ENCODE data around the gene SREK1.
"Not testable (repeated sequence)": the region's sequence is repeated elsewhere in the genome, so short reads cannot be mapped to it uniquely, and the experiment has no call there.

Gene SREK1, protein sequence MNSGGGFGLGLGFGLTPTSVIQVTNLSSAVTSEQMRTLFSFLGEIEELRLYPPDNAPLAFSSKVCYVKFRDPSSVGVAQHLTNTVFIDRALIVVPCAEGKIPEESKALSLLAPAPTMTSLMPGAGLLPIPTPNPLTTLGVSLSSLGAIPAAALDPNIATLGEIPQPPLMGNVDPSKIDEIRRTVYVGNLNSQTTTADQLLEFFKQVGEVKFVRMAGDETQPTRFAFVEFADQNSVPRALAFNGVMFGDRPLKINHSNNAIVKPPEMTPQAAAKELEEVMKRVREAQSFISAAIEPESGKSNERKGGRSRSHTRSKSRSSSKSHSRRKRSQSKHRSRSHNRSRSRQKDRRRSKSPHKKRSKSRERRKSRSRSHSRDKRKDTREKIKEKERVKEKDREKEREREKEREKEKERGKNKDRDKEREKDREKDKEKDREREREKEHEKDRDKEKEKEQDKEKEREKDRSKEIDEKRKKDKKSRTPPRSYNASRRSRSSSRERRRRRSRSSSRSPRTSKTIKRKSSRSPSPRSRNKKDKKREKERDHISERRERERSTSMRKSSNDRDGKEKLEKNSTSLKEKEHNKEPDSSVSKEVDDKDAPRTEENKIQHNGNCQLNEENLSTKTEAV

DNA sequence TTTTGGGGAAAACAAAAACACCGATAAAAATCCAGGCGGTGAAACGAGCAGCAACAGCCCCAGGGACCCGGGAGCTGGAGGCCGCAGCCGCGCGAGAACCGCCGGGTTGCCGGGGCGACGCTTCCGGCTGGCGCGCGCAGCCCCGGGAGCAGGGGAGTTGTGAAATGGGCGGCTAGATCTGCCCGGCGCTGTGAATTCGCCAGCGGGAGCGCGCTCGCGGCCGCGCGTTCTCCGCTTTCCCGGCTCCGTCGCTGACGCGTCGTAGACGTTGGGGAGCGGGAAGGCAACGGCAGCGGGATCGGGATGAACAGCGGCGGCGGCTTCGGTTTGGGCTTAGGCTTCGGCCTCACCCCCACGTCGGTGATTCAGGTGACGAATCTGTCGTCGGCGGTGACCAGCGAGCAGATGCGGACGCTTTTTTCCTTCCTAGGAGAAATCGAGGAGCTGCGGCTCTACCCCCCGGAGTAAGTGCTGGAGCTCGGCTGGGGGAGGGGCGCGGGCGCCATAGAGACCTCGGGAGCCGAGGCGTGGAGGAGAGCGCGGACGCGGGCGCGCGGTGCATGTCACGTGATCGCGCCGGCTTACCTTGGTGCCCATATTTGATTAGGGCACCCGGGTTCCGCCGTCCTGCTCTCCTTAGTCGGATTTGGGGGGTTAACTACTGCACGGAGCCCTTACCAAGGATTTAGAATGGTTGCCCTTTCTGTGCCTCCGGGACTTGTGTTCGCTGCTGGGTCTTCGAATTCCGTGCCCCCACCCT, at the start of gene SREK1:
Gene SREK1, plus strand, starts transcription at position 227 of the 760 bp plus-strand sequence. Its CDS starts 77 bp downstream, at position 304.
- DNase-seq (ENCODE audit: low read depth) = peak; percentile 76

- no peak for DNase-seq (ENCODE audit: low read depth)
Measured at GRCh38 chr5:66100851-66101250, 43.2 kb upstream of the SREK1 start.

DNA sequence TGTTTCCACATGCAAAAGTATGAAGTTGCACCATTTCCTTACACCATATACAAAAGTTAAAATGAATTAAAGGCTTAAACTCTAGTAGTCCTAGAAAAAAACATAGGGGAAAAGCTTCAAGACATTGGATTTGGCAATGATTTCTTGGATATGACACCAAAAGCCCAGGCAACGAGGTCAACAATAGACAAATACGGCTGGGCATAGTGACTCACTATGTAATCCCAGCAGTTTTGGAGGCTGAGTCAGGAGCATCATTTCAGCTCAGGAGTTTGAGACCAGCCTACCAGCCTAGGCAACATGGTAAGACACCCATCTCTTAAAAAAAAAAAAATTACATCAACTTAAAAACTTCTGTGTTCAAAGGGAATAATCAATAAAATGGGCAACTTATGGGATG, 30.9 kb upstream of the SREK1 start:
- no peak for DNase-seq (ENCODE audit: low read depth)

DNA sequence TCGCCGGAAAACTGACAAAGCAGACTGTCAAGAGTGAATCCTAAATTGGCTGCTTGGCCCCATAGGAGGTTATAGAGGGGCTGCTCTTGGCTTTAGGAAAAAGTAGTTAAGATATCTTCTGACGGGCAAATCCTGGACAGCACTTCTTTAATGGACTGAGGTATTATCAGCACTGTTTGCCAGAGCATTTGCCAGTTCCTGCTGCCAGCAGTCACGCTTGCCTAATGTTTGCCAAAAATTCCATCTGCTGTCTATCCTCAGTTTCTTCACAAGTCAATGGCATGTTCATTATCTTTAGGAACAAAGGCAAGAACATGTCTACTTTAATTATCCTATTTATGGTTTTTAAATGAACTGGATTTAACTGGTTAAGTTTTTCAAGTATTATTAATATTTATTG, 25.8 kb upstream of the SREK1 start:
- DNase-seq (ENCODE audit: low read depth) = no peak

DNA sequence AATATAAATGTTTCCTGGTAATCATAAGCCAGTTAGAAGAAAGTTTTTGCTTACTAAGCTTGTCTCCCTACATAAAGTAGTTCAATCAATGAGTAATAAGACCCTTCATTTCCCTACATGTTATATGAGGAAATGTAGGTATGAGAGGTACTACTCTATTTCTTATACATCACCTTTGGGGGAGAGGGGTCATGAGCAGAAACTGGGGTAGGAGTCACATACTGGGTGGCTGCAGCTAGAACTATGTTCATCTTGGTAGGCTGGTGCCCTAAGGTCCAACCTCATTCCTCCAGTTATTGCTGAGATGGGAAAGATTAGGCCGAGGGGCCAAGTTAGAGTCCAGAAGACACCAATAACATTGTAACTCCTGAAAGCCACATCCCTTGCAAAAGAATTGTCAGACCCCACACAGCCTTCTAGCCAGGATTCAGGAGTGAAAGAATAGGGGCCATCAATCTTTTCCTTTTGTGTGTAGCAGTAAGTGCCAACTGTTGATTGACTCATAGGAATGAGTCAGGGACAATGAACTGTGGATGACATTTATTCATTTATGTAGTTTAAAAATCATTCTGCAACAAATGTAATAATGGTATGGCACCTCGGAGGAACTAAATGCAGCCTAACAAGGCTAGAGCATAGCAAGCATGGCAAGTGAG, 21.6 kb upstream of the SREK1 start:
- no peak for DNase-seq (ENCODE audit: low read depth)

DNA sequence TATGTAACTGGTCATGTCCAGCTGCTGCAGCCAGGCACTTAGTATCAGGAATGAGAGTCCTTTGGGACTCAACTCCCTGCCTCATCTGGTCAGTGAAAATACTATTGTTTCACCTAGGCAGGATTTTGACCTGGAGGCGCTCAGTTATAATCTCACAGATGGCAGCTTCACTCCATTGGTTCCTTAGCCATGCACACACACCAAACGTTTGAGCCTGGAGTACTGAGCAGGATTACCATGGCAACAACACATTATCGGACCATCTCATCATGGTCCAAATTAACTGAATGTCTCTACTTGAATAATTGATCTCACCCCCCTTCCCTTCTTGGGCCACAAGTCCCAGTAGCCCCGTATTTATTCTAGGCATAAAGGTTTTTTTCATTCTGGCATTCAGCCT, 15.0 kb upstream of the SREK1 start:
- DNase-seq (ENCODE audit: low read depth) = no peak

GRCh38 chr5:66130493-66130892, 13.6 kb upstream of the SREK1 start:
- DNase-seq (ENCODE audit: low read depth) = no peak

DNA sequence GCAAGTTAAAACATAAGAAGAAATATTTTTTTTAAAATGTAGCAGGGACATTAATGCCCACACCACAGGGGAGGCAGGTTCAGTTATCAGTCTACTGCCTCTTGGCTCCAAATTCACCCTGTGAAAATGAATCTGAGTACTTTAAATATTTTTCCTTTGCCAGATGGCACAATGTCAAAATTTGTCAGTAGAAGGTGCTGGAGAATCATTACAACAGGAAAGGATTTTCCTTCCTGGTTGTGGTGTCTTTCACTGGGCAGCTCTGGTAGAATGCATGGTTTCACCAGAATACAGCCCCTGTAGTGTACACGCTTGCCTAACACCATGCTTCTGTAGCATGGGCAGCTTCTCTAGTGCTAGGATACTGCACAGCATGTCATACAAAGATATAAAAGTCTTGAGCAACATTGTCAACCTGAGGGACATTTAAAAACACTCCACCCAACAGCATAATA, 9.7 kb upstream of the SREK1 start:
- no peak for DNase-seq (ENCODE audit: low read depth)

DNA sequence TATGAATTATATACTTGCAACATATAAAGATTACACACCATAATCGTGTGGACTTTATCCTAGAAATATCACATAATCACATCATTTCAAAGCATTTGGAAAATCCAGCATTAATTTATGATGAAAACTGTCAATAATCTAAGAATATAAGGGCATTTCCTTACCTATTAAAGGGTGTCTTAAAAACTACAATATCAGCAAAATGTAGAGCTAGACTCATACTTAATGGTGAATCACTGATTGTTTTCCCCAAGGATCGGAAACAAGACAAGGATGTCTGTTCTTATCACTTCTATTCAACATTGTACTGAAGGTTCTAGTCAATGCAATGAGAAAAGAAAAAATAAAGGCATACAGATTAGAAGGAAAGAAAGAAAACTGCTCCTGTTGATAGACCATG, 8.0 kb upstream of the SREK1 start:
- DNase-seq (ENCODE audit: low read depth) = no peak

DNA sequence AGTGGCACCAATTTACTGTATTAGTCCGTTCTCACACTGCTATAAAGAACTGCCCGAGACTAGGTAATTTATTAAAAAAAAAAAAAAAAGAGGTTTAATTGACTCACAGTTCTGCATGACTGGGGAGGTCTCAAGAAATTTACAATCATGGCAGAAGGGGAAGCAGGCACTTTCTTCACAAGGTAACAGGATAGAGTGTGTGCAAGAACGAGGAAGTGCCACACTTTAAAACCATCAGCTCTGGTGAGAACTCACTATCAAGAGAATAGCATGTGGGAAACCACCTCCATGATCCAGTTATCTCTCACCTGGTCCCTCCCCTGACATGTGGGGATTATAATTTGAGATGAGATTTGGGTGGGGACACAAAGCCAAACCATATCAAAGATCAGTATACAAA, 7.2 kb upstream of the SREK1 start:
- not testable (repeated sequence) for DNase-seq (ENCODE audit: low read depth)

GRCh38 chr5:66138637-66139317, 5.3 kb upstream of the SREK1 start:
- DNase-seq (ENCODE audit: low read depth) = no peak

DNA sequence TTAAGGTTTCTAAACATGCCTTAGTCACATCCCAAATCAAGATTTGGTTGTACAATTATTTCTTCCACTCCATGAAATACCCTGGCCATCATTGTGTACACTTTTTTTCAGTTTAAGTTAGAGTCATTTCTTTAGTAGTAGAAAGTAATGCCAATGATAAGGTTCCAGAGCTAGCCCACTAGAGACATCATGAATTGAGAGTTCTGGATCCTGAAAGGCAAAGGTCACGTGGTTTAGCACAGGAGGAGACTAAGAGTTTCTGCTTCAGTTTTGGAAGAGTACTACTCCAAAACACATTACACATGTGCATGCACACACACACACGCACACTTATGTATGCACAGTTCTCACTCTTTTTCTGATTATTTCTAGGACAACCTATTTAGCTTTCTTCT, 4.8 kb upstream of the SREK1 start:
- no peak for DNase-seq (ENCODE audit: low read depth)

DNA sequence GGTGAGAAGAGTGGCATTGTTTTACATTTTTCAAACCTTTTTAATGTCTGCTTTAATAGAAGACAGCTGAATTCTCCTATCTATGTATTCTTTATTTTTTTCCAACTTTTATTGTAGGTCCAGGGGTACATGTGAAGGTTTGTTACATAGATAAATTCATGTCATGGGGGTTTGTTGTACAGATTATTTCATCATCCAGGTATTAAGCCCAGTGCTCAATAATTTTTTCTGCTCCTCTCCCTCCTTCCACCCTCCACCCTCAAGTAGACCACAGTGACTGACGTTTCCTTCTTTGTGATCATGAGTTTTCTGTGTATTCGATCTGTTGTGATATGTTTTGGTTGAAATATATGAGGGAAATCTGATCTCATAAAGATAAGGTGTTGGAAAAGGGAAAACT, 1.7 kb upstream of the SREK1 start:
- DNase-seq (ENCODE audit: low read depth) = no peak

- DNase-seq (ENCODE audit: low read depth) = no peak
Measured at GRCh38 chr5:66143473-66144073, 527 bp upstream of the SREK1 start.

GRCh38 chr5:66144834-66145390, 812 bp downstream of the SREK1 start:
- no peak for DNase-seq (ENCODE audit: low read depth)

DNA sequence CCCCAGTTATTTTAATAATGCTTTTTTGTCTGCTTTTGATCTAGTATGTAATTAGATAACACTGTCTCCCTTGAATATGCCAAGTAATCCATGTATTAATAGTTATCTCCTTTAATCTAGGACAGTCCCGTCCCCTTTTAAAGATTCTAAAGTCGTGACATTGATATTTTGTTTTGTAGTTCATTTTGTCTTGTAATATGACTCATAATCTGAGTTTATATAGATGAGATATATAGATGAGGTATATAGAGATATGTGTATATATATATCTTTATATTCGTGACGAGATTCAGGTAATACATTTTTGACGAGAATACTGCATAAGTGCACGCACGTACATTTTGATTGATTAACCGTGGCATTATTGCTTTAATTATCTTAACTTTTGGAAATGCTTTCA, 1.6 kb downstream of the SREK1 start:
- no peak for DNase-seq (ENCODE audit: low read depth)

GRCh38 chr5:66149950-66150349, 5.8 kb downstream of the SREK1 start:
- DNase-seq (ENCODE audit: low read depth) = no peak

GRCh38 chr5:66151030-66151429, 6.9 kb downstream of the SREK1 start:
- no peak for DNase-seq (ENCODE audit: low read depth)

- no peak for DNase-seq (ENCODE audit: low read depth)
Measured at GRCh38 chr5:66151491-66151890, 7.4 kb downstream of the SREK1 start.

- no peak for DNase-seq (ENCODE audit: low read depth)
Measured at GRCh38 chr5:66157046-66157445, 12.9 kb downstream of the SREK1 start.

DNA sequence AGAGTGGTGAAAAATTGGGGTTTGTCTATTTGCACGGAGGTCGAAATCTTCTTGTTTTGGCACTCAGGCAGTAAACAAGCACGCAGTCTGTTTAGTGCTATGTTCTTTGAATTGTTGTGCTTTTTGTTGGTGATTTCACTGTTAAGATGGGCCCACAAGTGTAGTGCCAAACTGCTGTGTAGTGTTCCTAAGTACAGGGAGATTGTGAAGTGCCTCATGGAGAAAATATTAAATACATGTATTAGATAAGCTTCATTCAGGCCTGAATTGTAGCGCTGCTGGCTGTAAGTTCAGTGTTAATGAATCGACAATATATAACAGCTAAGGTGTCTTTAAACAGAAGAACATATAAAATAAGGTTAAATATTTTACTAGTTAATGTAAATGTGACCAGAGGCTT, 17.3 kb downstream of the SREK1 start:
- no peak for DNase-seq (ENCODE audit: low read depth)

Measured in T-helper 22 cell (primary cell).